Transverse colon (tissue), 4 donors: ENCODE results near the gene SLC24A3. TPM values are rescaled to one million over a fixed set of nuclear protein-coding genes. Genes with fewer than 3 reads are reported as not detected.
A peak's percentile ranks its signal among the peaks of the same experiment; 100 is the strongest.

ENCODE experiments used
- DNase-seq: peaks from one replicate; pipeline ENCODE4 v3.0.0-alpha.2; 2019
- H3K27ac ChIP-seq, 4 donors: fragments of 200-600 bp; sonication (generic); 2 replicates each; pipeline ENCODE4 v1.5.1; 2016 to 2018; ENCODE audit warnings: inconsistent platforms in 4 of 4
- H3K27me3 ChIP-seq: fragments of 200-600 bp; sonication (generic); 2 replicates; pipeline ENCODE4 v1.5.1; 2017; ENCODE audit warnings: inconsistent platforms
- H3K36me3 ChIP-seq, 4 donors: fragments of 200-600 bp; sonication (generic); 2 replicates each; pipeline ENCODE4 v1.5.1; 2017 to 2019; ENCODE audit warnings: inconsistent platforms in 4 of 4
- H3K4me1 ChIP-seq, 4 donors: fragments of 200-600 bp; sonication (generic); 2 replicates each; pipeline ENCODE4 v1.5.1; 2017 to 2020; ENCODE audit warnings: inconsistent platforms in 4 of 4
- H3K4me3 ChIP-seq, 4 donors: fragments of 200-600 bp; sonication (generic); 1 replicate in 1 of 4; 2 replicates in 3 of 4; pipeline versions ENCODE4 v1.5.1 to v1.6.1; 2017 to 2019; ENCODE audit warnings: inconsistent platforms in 4 of 4
- H3K9me3 ChIP-seq, 2 donors: fragments of 200-600 bp; sonication (generic); 2 replicates each; pipeline ENCODE4 v1.5.1; 2017 to 2019; ENCODE audit warnings: inconsistent platforms in 2 of 2
- EP300 ChIP-seq: sonication (generic); formaldehyde crosslinking; IDR thresholded peaks from one replicate; pipeline ENCODE4 v1.6.1; 2017; ENCODE audit warnings: antibody characterized with exemption, low read depth
- POLR2A ChIP-seq: fragments of 450-650 bp; IDR thresholded peaks from one replicate; pipeline ENCODE4 v1.6.1; 2016; ENCODE audit warnings: antibody characterized with exemption, mild to moderate bottlenecking, moderate library complexity
- POLR2AphosphoS5 ChIP-seq, 3 donors: sonication (generic); formaldehyde crosslinking; IDR thresholded peaks; one replicate each; pipeline ENCODE4 v1.6.1; 2016; ENCODE audit warnings: antibody characterized with exemption in 3 of 3
- WGBS, 2 donors: methylation state at CpG; one replicate each; pipeline ENCODE4 v1.1.5; 2018; ENCODE audit warnings: low coverage in 1 of 2; 5-methylcytosine and 5-hydroxymethylcytosine counted together
- in situ Hi-C, 4 donors: fragments of 200-750 bp; cut with MboI; loops; one replicate each; pipeline versions ENCODE4 v1.15.0 to v1.15.1; 2017; ENCODE audit warnings: low sequenced_read_pairs in 3 of 4, low pct_ligation_motif_present in 1 of 4, low pct_unique_long_range_greater_than_20kb in 1 of 4
- intact Hi-C: fragments of 100-400 bp; cut with DNase I; formaldehyde crosslinking; loops from one replicate; pipeline ENCODE4 v1.15.1; 2023; ENCODE audit warnings: low total_unique reads
- total RNA-seq, 4 donors: library from RNA; depleted of rRNA; stranded (reverse); fragments of >200 nt; gene quantifications; one replicate each; pipeline ENCODE4 v1.1.0, GENCODE V29; 2016
- TF ChIP-seq, protein P1 (sequence below), 5 experiments: fragments of 200-600 bp in 3 of 5; fragments of 450-650 bp in 2 of 5; sonication (generic) in 3 of 5; IDR thresholded peaks; 1 replicate in 2 of 5; 2 replicates in 3 of 5; pipeline ENCODE4 v1.5.1; 2016 to 2017; ENCODE audit warnings: antibody characterized with exemption in 5 of 5, inconsistent platforms in 3 of 5, mild to moderate bottlenecking in 2 of 5, moderate library complexity in 1 of 5

SLC24A3 gene
- total RNA-seq, 4 donors from 2014 or later = 4.4 to 6.7 (median 4.6) TPM

- intact Hi-C loops (no loop called here), in situ Hi-C loops (no loop called here)
- DNase-seq = no peak
- Histone ChIP-seq H3K36me3 (no peaks in the 10 kb centered on the region), H3K4me1 (peaks cover 0 to 12% (median 0%) of the 10 kb centered on the region in 4 donors), H3K27ac (no peak overlapping the region), H3K9me3 (no peaks in the 10 kb centered on the region), H3K27me3 (no peaks in the 10 kb centered on the region), H3K4me3 (no peak overlapping the region)
- TF ChIP-seq POLR2AphosphoS5 (IDR thresholded peaks at IDR 0.05) (no peak), POLR2A (no peak), EP300 (no peak)
- TF ChIP-seq, protein P1, sequence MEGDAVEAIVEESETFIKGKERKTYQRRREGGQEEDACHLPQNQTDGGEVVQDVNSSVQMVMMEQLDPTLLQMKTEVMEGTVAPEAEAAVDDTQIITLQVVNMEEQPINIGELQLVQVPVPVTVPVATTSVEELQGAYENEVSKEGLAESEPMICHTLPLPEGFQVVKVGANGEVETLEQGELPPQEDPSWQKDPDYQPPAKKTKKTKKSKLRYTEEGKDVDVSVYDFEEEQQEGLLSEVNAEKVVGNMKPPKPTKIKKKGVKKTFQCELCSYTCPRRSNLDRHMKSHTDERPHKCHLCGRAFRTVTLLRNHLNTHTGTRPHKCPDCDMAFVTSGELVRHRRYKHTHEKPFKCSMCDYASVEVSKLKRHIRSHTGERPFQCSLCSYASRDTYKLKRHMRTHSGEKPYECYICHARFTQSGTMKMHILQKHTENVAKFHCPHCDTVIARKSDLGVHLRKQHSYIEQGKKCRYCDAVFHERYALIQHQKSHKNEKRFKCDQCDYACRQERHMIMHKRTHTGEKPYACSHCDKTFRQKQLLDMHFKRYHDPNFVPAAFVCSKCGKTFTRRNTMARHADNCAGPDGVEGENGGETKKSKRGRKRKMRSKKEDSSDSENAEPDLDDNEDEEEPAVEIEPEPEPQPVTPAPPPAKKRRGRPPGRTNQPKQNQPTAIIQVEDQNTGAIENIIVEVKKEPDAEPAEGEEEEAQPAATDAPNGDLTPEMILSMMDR (IDR thresholded peaks at IDR 0.05) = no peak
These were observed 37.9 kb downstream of the SLC24A3 start for GRCh38 chr20:19250346-19250745.

DNA sequence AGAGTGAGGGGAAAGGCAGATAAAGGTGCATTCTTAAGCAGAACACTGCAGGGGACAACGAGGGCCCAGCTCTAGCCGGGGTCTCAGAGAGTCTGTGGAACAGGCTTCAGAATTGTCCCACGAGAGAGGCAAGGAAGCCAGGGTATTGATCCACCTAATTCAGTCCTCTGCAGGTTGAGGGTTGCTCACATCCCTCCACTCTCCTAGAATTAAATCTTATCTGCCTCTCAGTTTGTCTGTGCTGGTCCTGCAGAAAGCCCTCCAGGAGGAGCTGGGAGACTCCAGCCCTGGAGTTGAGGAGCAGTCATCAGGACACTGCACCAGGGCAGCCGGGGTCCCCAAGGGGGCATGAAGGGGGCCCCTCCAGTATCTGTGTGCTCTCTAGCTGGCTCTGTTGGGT, 39.1 kb downstream of the SLC24A3 start:
- in situ Hi-C loops = no loop called here
- Histone ChIP-seq H3K36me3 (no peaks in the 10 kb centered on the region), H3K4me3 (no peak overlapping the region), H3K27me3 (no peaks in the 10 kb centered on the region), H3K27ac (peak overlapping the region; percentile 5 to 54 (median 40)), H3K9me3 (no peaks in the 10 kb centered on the region), H3K4me1 (peaks cover 0 to 12% (median 0%) of the 10 kb centered on the region in 4 donors)
- WGBS, 2 donors = 80 to 89% methylated on average over 1 to 4 of the region's 4 CpGs
- TF ChIP-seq EP300 (no peak), POLR2A (no peak), POLR2AphosphoS5 (IDR thresholded peaks at IDR 0.05) (no peak)
- TF ChIP-seq, protein P1 (IDR thresholded peaks at IDR 0.05) = no peak
- DNase-seq = no peak
- intact Hi-C loops = no loop called here

GRCh38 chr20:19251958-19252357, 39.5 kb downstream of the SLC24A3 start:
- H3K9me3 ChIP-seq = no peaks in the 10 kb centered on the region
- no peaks in the 10 kb centered on the region for H3K27me3 ChIP-seq
- no peak for TF ChIP-seq POLR2A
- no peak for TF ChIP-seq POLR2AphosphoS5 (IDR thresholded peaks at IDR 0.05)
- TF ChIP-seq, protein P1 (IDR thresholded peaks at IDR 0.05) = no peak
- TF ChIP-seq EP300 = no peak
- no peak overlapping the region for H3K4me3 ChIP-seq
- H3K36me3 ChIP-seq = no peaks in the 10 kb centered on the region
- intact Hi-C loops (no loop called here), in situ Hi-C loops (no loop called here)
- no peak for DNase-seq
- H3K27ac ChIP-seq = peak overlapping the region; percentile 5 to 54 (median 40)
- 0 to 57% methylated on average over 1 to 3 of the region's 3 CpGs for WGBS, 2 donors
- peaks cover 0 to 15% (median 0%) of the 10 kb centered on the region in 4 donors for H3K4me1 ChIP-seq

- H3K27me3 ChIP-seq = no peaks in the 10 kb centered on the region
- in situ Hi-C loops = no loop called here
These were observed 40.1 kb downstream of the SLC24A3 start for GRCh38 chr20:19252451-19253120.

More at GRCh38 chr20:19252451-19253120, 40.1 kb downstream of the SLC24A3 start:
- peak; percentile 26 for DNase-seq
- H3K36me3 ChIP-seq = no peaks in the 10 kb centered on the region
- no peak overlapping the region for H3K4me3 ChIP-seq
- peak; percentile 19 to 40 (median 26) for TF ChIP-seq POLR2AphosphoS5 (IDR thresholded peaks at IDR 0.05)
- TF ChIP-seq, protein P1 (IDR thresholded peaks at IDR 0.05) = no peak
- 64 to 67% methylated on average over 1 to 5 of the region's 5 CpGs for WGBS, 2 donors
- peaks cover 0 to 19% (median 0%) of the 10 kb centered on the region in 4 donors for H3K4me1 ChIP-seq
- no peaks in the 10 kb centered on the region for H3K9me3 ChIP-seq
- intact Hi-C loops = no loop called here
- peak overlapping the region; percentile 20 to 69 (median 49) for H3K27ac ChIP-seq
